ENCODE measurements around the gene RASSF4. TPM values are rescaled to one million over a fixed set of nuclear protein-coding genes. Genes with fewer than 3 reads are reported as not detected.

RASSF4 gene
- polyA plus RNA-seq, 1 donor (not counting 4 experiments of a cell fraction or from before 2014, with no cell fraction given) = 0.20 TPM

GRCh38 chr10:44977287-44978212, 17.9 kb downstream of the RASSF4 start:
- Histone ChIP-seq H4K20me1 (ENCODE audit: control insufficient read depth, extremely low read depth, insufficient read depth, low read length) (no peaks in the 10 kb centered on the region), H3K9ac (ENCODE audit: control insufficient read depth, extremely low read depth, insufficient read depth, low read length) (no peak overlapping the region), H3K4me1 (ENCODE audit: control insufficient read depth, extremely low read depth, insufficient read depth, low read length) (peaks cover 55% of the 10 kb centered on the region), H3K9me3 (ENCODE audit: control insufficient read depth, low read depth, low read length) (no peaks in the 10 kb centered on the region), H3K36me3 (ENCODE audit: control insufficient read depth in 2 of 2, extremely low read depth in 1 of 2, insufficient read depth in 2 of 2, low read length in 2 of 2) (no peaks in the 10 kb centered on the region), H3K4me2 (ENCODE audit: control insufficient read depth, extremely low read depth, insufficient read depth, low read depth, low read length) (peak overlapping the region; percentile 30), H3K9me1 (ENCODE audit: control insufficient read depth, extremely low read depth, insufficient read depth, low read length) (no peaks in the 10 kb centered on the region), H2AFZ (ENCODE audit: control insufficient read depth, low read length) (no peak overlapping the region), H3K4me3 (ENCODE audit: control insufficient read depth in 2 of 3, extremely low read depth in 1 of 3, insufficient read depth in 2 of 3, low read depth in 1 of 3, low read length in 3 of 3) (no peak overlapping the region), H3K27ac (ENCODE audit: control insufficient read depth, insufficient read depth, low read length) (no peak overlapping the region), H3K27me3 (ENCODE audit: control insufficient read depth, extremely low read depth, insufficient read depth, low read length) (no peaks in the 10 kb centered on the region), H3K79me2 (ENCODE audit: control insufficient read depth, insufficient read depth, low read length) (no peaks in the 10 kb centered on the region)
- FAIRE-seq (no peak), DNase-seq (ENCODE audit: low read depth, low spot score) (no peak)
- dilution Hi-C loops (cut with MboI; ENCODE audit: extremely low pct_ligation_motif_present, low sequenced_read_pairs) = no loop called here
- no peak for TF ChIP-seq EZH2 (IDR thresholded peaks at IDR 0.05; ENCODE audit: low read length)
- no peak for TF ChIP-seq CTCF (optimal IDR thresholded peaks at IDR 0.05 in 1 of 3, IDR thresholded peaks at IDR 0.05 in 1 of 3, conservative IDR thresholded peaks at IDR 0.05 in 1 of 3; ENCODE audit: extremely low read depth in 1 of 3, insufficient read depth in 2 of 3, low read length in 3 of 3)

GRCh38 chr10:44978213-44978569, 18.6 kb downstream of the RASSF4 start:
- dilution Hi-C loops (cut with MboI; ENCODE audit: extremely low pct_ligation_motif_present, low sequenced_read_pairs) = no loop called here
- H2AFZ ChIP-seq (ENCODE audit: control insufficient read depth, low read length) = no peak overlapping the region
- H3K9me3 ChIP-seq (ENCODE audit: control insufficient read depth, low read depth, low read length) = no peaks in the 10 kb centered on the region
- no peak overlapping the region for H3K27ac ChIP-seq (ENCODE audit: control insufficient read depth, insufficient read depth, low read length)
- H3K9me1 ChIP-seq (ENCODE audit: control insufficient read depth, extremely low read depth, insufficient read depth, low read length) = no peaks in the 10 kb centered on the region
- DNase-seq (ENCODE audit: low read depth, low spot score) = no peak
- no peak overlapping the region for H3K9ac ChIP-seq (ENCODE audit: control insufficient read depth, extremely low read depth, insufficient read depth, low read length)
- H3K79me2 ChIP-seq (ENCODE audit: control insufficient read depth, insufficient read depth, low read length) = no peaks in the 10 kb centered on the region
- H4K20me1 ChIP-seq (ENCODE audit: control insufficient read depth, extremely low read depth, insufficient read depth, low read length) = no peaks in the 10 kb centered on the region
- no peak for FAIRE-seq
- TF ChIP-seq CTCF (optimal IDR thresholded peaks at IDR 0.05 in 1 of 3, IDR thresholded peaks at IDR 0.05 in 1 of 3, conservative IDR thresholded peaks at IDR 0.05 in 1 of 3; ENCODE audit: extremely low read depth in 1 of 3, insufficient read depth in 2 of 3, low read length in 3 of 3) (no peak), EZH2 (IDR thresholded peaks at IDR 0.05; ENCODE audit: low read length) (no peak)
- H3K4me3 ChIP-seq (ENCODE audit: control insufficient read depth in 2 of 3, extremely low read depth in 1 of 3, insufficient read depth in 2 of 3, low read depth in 1 of 3, low read length in 3 of 3) = no peak overlapping the region
- no peaks in the 10 kb centered on the region for H3K27me3 ChIP-seq (ENCODE audit: control insufficient read depth, extremely low read depth, insufficient read depth, low read length)
- H3K4me1 ChIP-seq (ENCODE audit: control insufficient read depth, extremely low read depth, insufficient read depth, low read length) = peaks cover 55% of the 10 kb centered on the region
- peak overlapping the region; percentile 30 for H3K4me2 ChIP-seq (ENCODE audit: control insufficient read depth, extremely low read depth, insufficient read depth, low read depth, low read length)
- no peaks in the 10 kb centered on the region for H3K36me3 ChIP-seq (ENCODE audit: control insufficient read depth in 2 of 2, extremely low read depth in 1 of 2, insufficient read depth in 2 of 2, low read length in 2 of 2)
